AG09309 (cell line): ENCODE results near the gene DUSP2.

Experiments
- DNase-seq: peaks from one replicate; pipeline ENCODE4 v3.0.0-alpha.2; 2010; ENCODE audit warnings: low read depth
- H3K4me3 ChIP-seq: 2 replicates; pipeline ENCODE4 v1.5.1; 2011; ENCODE audit warnings: mild to moderate bottlenecking, low read depth, low read length, moderate library complexity; ENCODE audit not compliant: control insufficient read depth
- CTCF ChIP-seq: IDR thresholded peaks from 2 replicates; pipeline ENCODE4 v1.5.1; 2011; ENCODE audit warnings: mild to moderate bottlenecking, low read depth, low read length, inconsistent platforms; ENCODE audit not compliant: insufficient read depth, control insufficient read depth; ENCODE audit errors: missing control alignments

The DUSP2 gene

GRCh38 chr2:96095116-96095636 lies 50.1 kb downstream of the DUSP2 start:
- no peak for TF ChIP-seq CTCF
- no peak for DNase-seq
- no peak overlapping the region for H3K4me3 ChIP-seq

- no peak overlapping the region for H3K4me3 ChIP-seq
- no peak for TF ChIP-seq CTCF
- no peak for DNase-seq
These were observed 51.7 kb downstream of the DUSP2 start for GRCh38 chr2:96093528-96093927.
